ENCODE results near the gene CUL4A.

DNA sequence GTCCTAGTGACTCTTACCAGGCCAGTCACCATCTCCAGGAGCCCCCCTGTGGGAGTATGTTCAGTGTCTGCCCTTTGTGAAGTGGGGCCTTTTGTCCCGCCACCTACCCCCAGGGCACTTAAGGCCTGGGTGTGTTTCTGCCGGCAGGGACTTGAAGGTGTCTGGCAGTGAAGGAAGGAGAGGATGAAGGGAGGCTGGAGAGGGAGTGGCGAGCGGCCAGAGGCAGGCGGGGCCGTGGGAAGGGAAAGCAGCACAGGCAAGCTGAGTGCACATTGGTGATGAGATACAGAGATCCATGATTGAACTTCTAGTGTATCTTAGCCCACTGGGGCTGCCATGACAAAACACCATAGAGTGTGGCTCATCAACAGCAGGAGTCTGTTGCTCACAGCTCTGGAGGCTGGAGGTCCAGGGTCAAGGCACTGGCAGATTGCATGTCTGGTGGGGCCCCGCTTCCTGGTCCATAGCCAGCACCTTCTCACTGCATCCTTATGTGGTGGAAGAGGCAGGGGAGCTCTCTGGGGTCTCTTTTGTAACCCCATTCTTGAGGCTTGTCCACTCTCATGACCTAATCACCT lies 17.5 kb downstream of the CUL4A start:
- TF ChIP-seq CTCF (IDR thresholded peaks at IDR 0.05; ENCODE audit: insufficient read depth, low read length, poor library complexity, severe bottlenecking), result no peak
- TF ChIP-seq EZH2phosphoT487 (conservative IDR thresholded peaks at IDR 0.05; ENCODE audit: low read length), result no peak

Measured in SU-DHL-6 (cell line).